KOPT-K1 (cell line): ENCODE data around the gene SLC66A1.
"Not testable (repeated sequence)": the region's sequence is repeated elsewhere in the genome, so short reads cannot be mapped to it uniquely, and the experiment has no call there.

Experiments
- H3K27ac ChIP-seq: fragments of 200-600 bp; sonication (generic); 2 replicates; pipeline ENCODE4 v1.5.1; 2016; ENCODE audit warnings: antibody characterized with exemption, mild to moderate bottlenecking, low read depth, low read length; ENCODE audit not compliant: poor library complexity, severe bottlenecking
- H3K36me3 ChIP-seq: fragments of 200-600 bp; sonication (generic); 2 replicates; pipeline ENCODE4 v1.5.1; 2017; ENCODE audit warnings: antibody characterized with exemption, mild to moderate bottlenecking, low read length, moderate library complexity; ENCODE audit not compliant: insufficient read depth
- H3K9me3 ChIP-seq: fragments of 200-600 bp; sonication (generic); 2 replicates; pipeline ENCODE4 v1.5.1; 2017; ENCODE audit warnings: antibody characterized with exemption, low read length, mild to moderate bottlenecking; ENCODE audit not compliant: insufficient read depth, poor library complexity, severe bottlenecking

Gene SLC66A1, protein sequence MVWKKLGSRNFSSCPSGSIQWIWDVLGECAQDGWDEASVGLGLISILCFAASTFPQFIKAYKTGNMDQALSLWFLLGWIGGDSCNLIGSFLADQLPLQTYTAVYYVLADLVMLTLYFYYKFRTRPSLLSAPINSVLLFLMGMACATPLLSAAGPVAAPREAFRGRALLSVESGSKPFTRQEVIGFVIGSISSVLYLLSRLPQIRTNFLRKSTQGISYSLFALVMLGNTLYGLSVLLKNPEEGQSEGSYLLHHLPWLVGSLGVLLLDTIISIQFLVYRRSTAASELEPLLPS

DNA sequence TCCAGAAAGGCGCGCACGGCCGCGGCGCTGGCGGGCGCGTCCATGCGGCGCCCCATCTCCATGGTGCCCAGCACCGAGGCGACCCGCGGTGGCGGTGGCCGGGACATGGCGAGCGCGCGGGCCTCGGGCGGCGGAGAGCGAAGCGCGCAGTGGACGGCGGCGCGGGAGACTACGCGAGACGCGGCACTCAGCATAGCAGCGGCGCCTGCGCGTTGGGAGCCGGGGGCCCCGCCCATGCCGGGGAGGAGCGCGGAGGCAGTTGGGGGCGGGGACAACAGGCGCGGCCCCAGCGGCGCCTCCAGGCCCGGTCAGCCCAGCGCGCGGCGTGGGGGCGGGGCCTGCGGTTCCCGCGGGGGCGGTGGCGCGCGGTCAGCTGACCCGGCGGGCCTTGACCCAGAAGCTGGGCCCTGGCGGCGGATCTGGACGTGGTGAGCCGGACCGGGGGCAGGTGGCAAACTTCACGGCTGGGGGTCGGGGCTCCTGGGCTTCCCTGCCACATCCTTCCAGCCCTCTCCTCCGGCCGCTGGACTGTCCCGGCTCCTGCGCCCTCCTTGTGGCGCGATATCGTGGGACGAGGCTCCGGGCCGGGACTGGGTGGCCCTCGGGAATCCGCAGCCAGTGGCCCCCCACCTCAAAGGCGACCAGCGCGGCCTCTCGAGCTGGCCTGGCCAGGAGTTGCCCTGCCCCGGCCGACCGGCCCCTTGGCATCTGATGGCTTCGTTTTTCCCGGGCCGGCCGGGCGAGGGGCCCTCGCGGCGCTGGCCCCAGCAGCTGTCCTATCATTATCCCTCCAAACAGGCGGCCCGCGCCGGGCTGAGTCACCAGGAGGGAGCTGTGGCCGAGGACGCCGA lies at the start of gene SLC66A1, which contains the start of gene AKR7A2:
Gene SLC66A1 (plus strand): TSS at position 396 of the 851 bp plus-strand sequence. CDS start 5,352 bp downstream, outside the sequence.
Gene AKR7A2 (minus strand): TSS at position 214 of the 851 bp plus-strand sequence. CDS start 20 bp downstream, at position 194.
- Histone ChIP-seq H3K36me3 (peaks cover 23% of the 10 kb centered on the region), H3K9me3 (no peaks in the 10 kb centered on the region), H3K27ac (peak within 1 kb of the TSS; percentile 77)

DNA sequence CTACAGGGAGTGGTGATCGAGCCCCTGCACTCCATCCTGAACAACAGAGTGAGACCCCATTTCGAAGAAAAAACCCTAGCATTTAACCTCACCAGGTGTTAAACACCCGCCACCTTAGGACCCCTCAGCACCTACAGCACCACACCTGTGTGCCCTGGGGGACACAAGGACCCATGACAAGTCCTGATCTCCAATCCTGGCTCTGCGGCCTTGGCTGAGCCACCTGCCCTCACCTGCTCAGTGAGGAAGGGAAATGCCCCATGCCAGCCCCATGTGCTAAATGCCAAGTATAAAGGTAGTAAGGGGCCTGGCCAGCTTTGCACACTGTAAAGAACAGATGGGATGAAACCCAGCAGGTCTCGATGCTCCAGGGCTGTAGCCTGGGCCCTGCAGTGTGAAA lies 49.4 kb upstream of the SLC66A1 start:
- Histone ChIP-seq H3K9me3 (no peaks in the 10 kb centered on the region), H3K27ac (no peak overlapping the region), H3K36me3 (peaks cover 33% of the 10 kb centered on the region)

DNA sequence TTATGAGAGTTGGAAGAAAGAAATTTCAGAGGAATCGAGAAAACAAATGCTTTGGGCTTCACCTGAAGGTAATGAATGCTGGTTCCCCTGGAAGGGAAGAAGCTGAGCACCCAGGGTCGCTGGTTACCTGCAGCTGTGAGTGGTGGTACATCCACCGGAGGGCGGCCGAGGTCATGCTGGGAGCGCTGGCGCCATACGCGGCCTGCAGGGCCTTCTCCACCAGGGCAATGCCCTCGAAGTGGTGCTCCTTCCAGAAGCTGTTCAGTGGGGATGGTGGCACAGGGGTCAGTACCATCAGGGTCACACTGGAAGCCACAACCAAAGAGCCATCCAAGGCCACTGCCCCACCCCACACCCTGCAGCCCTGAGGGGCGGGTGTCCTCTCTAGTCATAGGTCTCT lies 43.7 kb upstream of the SLC66A1 start:
- Histone ChIP-seq H3K9me3 (no peaks in the 10 kb centered on the region), H3K36me3 (no peaks in the 10 kb centered on the region)

DNA sequence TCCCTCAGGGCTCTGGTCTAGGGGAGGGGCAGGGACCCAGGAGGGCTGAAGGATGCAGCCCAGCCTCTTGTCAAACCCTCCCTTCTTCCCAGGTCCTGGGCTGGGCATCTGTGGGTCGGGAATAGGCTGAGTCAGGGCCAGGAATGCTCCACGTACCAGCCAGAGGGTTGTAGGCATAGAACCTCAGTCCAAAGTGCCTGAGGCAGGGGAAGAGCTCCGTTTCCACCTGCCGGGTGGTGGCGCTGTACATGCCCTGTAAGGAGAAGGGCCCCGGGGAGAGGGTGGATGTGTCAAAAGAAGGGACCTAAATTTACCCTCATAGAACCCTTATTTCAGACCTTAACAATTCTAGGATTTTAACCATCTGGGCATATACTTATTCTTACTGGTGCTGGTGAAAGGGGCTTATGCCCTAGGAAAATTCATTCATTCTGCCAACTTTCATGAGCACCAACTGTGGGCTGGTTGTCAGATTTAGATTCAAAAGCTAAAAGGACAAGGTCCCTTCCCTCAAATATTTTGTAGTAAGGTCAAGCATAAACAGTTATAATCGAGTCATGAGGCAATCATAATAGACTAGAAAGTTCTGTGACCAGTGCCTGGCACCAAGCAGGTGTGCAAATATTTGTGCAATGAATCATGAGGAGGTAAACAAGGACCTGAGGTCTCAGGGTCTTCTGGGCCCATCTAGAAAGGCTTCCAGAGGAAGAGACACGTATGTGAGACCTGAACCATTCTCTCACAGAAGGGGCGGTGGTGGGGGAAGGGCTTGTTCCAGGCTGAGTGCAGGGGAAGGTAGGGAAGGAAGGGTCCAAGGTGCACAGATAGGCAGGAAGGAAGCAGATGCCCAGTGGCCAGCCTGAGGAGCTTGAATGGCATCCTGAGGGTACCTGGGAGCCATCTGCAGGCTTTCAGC lies 42.4 kb upstream of the SLC66A1 start:
- H3K9me3 ChIP-seq, H3K27ac ChIP-seq, H3K36me3 ChIP-seq: not testable (repeated sequence)

More for the DNA sequence above, 43.7 kb upstream of the SLC66A1 start:
- H3K27ac ChIP-seq = no peak overlapping the region

DNA sequence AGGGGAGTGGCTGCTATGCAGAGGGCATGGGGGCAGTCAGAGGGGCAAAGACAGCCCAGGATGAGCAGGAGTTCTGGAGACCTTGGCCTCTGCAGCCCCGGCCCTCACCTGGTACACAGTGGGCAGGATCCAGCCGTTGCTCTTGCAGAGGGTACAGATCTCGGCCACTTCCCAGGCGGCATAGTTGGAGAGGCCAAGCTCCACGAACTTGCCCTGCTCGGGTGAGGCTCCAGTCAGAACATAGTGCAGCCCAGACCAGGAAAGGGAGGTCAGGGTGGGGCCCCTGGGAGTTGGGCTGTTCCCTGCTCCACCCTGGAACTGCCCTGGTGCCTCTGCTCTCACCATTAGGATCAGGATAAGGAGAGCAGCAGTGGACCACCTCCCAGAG lies 41.8 kb upstream of the SLC66A1 start:
- H3K9me3 ChIP-seq, H3K27ac ChIP-seq, H3K36me3 ChIP-seq: not testable (repeated sequence)

DNA sequence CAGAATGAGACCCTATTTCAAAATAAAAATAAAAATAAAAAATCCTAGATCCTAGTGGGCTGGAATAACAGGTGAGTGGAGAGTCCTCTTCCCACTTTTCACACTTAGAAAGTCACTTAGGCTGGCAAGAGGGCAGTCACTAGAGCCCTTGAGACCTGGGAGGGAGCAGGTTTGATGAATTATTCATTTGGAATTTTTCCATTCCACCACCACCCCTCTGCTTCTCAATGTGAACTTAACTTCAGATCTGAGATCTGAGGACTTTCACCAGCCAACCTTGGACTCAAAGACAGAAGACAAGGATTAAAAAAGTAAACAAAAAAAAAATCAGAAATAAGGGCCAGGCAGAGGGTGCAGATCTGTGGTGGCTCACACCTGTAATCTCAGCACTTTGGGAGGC lies 40.1 kb upstream of the SLC66A1 start:
- Histone ChIP-seq H3K36me3 (no peaks in the 10 kb centered on the region), H3K9me3 (no peaks in the 10 kb centered on the region), H3K27ac (no peak overlapping the region)

DNA sequence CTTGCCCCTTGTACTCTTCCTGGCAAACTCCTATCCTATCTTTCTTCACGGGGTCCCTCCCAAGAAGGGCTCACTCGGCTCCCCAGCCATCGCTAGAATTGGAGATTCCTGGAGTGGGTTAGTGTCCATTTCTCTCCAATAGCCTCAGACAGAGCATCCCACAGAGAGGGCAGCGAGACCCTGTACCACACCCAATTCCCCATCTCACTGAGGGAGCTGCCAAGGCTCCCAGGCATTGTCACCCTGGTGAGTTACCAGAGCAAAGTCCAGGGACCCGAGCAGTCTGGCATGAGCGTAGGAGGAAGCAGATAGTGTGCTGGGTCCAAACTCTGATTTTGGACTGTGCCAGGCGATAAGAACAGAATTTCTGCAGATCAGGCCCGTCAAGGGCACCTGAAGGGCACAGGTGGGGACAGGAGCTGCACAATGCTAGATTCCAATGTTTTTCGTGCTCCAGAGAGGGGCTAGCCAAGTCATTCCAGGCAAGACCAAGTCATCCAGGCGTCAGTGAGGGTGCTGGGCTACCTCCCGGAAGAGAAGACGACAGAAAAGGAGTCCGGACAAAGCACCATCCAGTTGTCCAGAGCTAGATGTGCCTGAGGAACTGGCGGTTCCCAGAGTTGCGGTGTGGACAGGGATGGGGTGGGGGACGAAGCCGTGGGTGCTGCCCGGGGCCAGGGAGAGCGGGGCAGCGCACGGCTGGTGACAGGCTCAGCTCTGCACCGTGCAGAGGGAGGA lies 38.9 kb upstream of the SLC66A1 start:
- H3K27ac ChIP-seq = no peak overlapping the region
- no peaks in the 10 kb centered on the region for H3K9me3 ChIP-seq
- no peaks in the 10 kb centered on the region for H3K36me3 ChIP-seq

DNA sequence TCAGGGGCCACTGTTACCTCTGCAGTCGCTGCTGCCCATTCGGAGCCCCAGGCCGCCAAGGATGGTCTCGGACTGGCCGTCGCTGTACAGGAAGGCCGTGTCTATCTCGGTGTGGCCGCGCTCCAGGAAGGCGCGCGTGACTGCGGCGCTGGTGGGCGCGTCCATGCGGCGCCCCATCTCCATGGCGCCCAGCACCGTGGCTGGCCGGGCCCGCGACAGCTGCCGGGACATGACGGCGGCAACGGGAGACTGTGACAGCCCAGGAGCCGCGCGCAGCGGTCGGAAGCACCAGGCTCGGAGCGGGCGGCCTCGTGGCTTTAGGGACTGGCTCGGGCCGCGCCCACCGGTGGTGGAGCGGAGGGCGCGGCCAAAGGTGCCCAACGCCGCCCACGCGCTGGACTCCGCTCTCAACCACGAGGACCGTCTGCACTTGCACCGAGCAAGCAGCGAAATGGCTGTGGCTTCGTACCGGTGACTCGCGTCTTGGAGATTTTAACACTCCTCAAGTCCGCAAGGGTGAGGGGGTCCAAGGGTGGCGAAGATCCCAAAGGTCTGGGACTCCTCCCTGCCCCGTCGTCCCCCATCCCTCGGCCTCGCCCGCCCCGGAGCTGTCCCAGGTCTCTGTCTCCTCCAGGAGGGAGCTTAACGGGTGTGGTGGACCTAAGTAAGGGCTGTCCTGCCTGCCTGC lies 38.1 kb upstream of the SLC66A1 start:
- not testable (repeated sequence) for H3K27ac ChIP-seq, H3K9me3 ChIP-seq, H3K36me3 ChIP-seq

DNA sequence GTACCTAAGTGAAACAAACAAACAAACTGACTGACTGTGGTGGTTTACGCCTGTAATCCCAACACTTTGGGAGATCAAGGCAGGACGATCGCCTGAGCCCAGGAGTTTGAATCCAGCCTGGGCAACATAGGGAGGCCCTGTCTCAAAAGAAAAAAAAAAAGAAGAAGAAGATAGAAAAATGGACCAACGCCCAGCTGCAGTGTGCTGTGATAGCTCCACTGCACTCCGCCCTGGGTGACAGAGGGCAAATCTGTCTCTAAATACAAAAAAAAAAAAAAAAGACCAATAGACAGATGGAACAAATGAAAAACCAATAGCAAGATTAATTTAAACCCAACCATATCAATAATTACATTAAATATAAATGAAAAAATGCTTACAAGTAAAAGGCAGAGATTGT lies 37.5 kb upstream of the SLC66A1 start:
- no peaks in the 10 kb centered on the region for H3K36me3 ChIP-seq
- no peaks in the 10 kb centered on the region for H3K9me3 ChIP-seq
- H3K27ac ChIP-seq = no peak overlapping the region

DNA sequence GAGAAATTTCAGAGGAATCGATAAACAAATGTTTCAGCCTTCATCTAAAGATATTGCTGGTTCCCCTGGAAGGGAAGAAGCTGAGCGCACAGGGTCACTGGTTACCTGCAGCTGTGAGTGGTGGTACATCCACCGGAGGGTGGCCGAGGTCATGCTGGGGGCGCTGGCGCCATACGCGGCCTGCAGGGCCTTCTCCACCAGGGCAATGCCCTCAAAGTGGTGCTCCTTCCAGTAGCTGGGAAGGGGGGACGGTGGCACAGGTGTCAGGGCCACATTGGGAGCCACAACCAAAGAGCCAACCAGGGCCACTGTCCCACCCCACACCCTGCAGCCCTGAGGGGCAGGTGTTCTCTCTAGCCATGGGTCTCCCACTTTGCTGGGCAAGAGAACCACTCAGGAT lies 28.2 kb upstream of the SLC66A1 start:
- H3K27ac ChIP-seq = no peak overlapping the region

DNA sequence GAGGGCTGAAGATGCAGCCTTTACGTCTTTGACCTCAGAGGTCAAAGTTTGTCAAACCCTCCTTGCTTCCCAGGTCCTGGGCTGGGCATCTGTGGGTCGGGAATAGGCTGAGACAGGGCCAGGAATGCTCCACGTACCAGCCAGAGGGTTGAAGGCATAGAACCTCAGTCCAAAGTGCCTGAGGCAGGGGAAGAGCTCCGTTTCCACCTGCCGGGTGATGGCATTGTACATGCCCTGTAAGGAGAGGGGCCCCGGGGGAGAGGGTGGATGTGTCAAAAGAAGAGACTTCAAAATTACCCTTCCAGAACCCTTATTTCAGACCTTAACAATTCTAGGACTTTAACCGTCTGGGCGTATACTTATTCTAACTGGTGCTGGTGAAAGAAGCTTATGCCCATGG lies 27.2 kb upstream of the SLC66A1 start:
- Histone ChIP-seq H3K36me3 (no peaks in the 10 kb centered on the region), H3K9me3 (no peaks in the 10 kb centered on the region), H3K27ac (no peak overlapping the region)

More for the DNA sequence above, 28.2 kb upstream of the SLC66A1 start:
- Histone ChIP-seq H3K9me3 (no peaks in the 10 kb centered on the region), H3K36me3 (no peaks in the 10 kb centered on the region)

DNA sequence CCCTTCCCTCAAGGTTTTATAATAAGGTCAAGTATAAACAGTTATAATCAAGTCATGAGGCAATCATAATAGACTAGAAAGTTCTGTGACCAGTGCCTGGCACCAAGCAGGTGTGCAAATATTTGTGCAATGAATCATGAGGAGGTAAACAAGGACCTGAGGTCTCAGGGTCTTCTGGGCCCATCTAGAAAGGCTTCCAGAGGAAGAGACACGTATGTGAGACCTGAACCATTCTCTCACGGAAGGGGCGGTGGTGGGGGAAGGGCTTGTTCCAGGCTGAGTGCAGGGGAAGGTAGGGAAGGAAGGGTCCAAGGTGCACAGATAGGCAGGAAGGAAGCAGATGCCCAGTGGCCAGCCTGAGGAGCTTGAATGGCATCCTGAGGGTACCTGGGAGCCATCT lies 26.8 kb upstream of the SLC66A1 start:
- not testable (repeated sequence) for H3K27ac ChIP-seq, H3K36me3 ChIP-seq, H3K9me3 ChIP-seq

DNA sequence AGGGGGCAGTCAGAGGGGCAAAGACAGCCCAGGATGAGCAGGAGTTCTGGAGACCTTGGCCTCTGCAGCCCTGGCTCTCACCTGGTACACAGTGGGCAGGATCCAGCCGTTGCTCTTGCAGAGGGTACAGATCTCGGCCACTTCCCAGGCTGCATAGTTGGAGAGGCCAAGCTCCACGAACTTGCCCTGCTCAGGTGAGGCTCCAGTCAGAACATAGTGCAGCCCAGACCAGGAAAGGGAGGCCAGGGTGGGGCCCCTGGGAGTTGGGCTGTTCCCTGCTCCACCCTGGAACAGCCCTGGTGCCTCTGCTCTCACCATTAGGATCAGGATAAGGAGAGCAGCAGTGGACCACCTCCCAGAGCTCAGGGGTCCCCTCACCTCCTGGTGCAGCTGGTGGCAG lies 26.3 kb upstream of the SLC66A1 start:
- not testable (repeated sequence) for H3K36me3 ChIP-seq, H3K9me3 ChIP-seq, H3K27ac ChIP-seq
